ENCODE measurements around the gene MON1B.

DNA sequence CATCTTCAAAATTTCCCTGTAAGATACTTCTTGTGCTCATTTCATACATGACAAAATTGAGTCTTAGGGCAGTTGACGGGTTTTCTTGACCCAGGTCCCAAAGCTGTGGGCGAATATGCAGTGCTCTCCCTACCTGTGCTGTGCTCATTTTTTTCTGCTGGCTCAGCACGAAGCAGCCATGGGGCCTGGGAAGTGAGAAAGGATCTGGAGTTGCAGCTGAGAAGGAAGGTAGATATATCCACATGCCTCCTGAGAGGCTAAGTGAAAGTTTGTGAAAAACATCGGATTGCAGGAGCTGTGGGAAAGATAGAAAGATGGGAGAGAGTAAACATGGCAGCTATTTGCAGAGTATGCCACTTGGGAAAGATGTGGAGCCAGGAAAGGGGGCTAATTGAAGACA, 42.9 kb upstream of the MON1B start:
- TF ChIP-seq, protein P1, sequence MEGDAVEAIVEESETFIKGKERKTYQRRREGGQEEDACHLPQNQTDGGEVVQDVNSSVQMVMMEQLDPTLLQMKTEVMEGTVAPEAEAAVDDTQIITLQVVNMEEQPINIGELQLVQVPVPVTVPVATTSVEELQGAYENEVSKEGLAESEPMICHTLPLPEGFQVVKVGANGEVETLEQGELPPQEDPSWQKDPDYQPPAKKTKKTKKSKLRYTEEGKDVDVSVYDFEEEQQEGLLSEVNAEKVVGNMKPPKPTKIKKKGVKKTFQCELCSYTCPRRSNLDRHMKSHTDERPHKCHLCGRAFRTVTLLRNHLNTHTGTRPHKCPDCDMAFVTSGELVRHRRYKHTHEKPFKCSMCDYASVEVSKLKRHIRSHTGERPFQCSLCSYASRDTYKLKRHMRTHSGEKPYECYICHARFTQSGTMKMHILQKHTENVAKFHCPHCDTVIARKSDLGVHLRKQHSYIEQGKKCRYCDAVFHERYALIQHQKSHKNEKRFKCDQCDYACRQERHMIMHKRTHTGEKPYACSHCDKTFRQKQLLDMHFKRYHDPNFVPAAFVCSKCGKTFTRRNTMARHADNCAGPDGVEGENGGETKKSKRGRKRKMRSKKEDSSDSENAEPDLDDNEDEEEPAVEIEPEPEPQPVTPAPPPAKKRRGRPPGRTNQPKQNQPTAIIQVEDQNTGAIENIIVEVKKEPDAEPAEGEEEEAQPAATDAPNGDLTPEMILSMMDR (IDR thresholded peaks at IDR 0.05) = no peak
- TF ChIP-seq POLR2A (IDR thresholded peaks at IDR 0.05) = no peak
